H9 (cell line): ENCODE measurements around the gene SMCO1. TPM values are rescaled to one million over a fixed set of nuclear protein-coding genes. Genes with fewer than 3 reads are reported as not detected.
"Not testable (repeated sequence)": the region's sequence is repeated elsewhere in the genome, so short reads cannot be mapped to it uniquely, and the experiment has no call there.

Source experiments
- DNase-seq: peaks from one replicate; pipeline ENCODE4 v3.0.0-alpha.2; 2017
- H2AFZ ChIP-seq: one replicate; pipeline ENCODE4 v1.6.1; 2013; ENCODE audit warnings: mild to moderate bottlenecking, low read length, control low read depth, moderate library complexity
- H2AK5ac ChIP-seq: 2 replicates; pipeline ENCODE4 v1.6.1; 2013; ENCODE audit warnings: low read length, control low read depth, mixed read lengths; ENCODE audit not compliant: insufficient read length
- H2BK120ac ChIP-seq: one replicate; pipeline ENCODE4 v1.6.1; 2013; ENCODE audit warnings: low read depth, mild to moderate bottlenecking, low read length, control low read depth, inconsistent platforms; ENCODE audit not compliant: poor library complexity, severe bottlenecking
- H2BK12ac ChIP-seq: 2 replicates; pipeline ENCODE4 v1.6.1; 2013; ENCODE audit warnings: low read length, control low read depth, mixed read lengths, low read depth; ENCODE audit not compliant: insufficient read length
- H2BK15ac ChIP-seq: 2 replicates; pipeline ENCODE4 v1.6.1; 2013; ENCODE audit warnings: low read depth, low read length, control low read depth
- H2BK20ac ChIP-seq: one replicate; pipeline ENCODE4 v1.6.1; 2013; ENCODE audit warnings: low read depth, mild to moderate bottlenecking, low read length, control low read depth, inconsistent platforms; ENCODE audit not compliant: poor library complexity, severe bottlenecking
- H2BK5ac ChIP-seq: 2 replicates; pipeline ENCODE4 v1.6.1; 2013; ENCODE audit warnings: low read length, control low read depth, mixed read lengths; ENCODE audit not compliant: insufficient read length
- H3K14ac ChIP-seq: 2 replicates; pipeline ENCODE4 v1.6.1; 2013; ENCODE audit warnings: low read length, control low read depth; ENCODE audit not compliant: insufficient read depth
- H3K18ac ChIP-seq: 2 replicates; pipeline ENCODE4 v1.6.1; 2013; ENCODE audit warnings: low read depth, mild to moderate bottlenecking, mixed read lengths, low read length, control low read depth; ENCODE audit not compliant: insufficient read length
- H3K23ac ChIP-seq: 2 replicates; pipeline ENCODE4 v1.6.1; 2013; ENCODE audit warnings: low read length, control low read depth, mixed read lengths, low read depth; ENCODE audit not compliant: insufficient read length
- H3K23me2 ChIP-seq: 2 replicates; pipeline ENCODE4 v1.6.1; 2013; ENCODE audit warnings: low read depth, mild to moderate bottlenecking, mixed read lengths, low read length, control low read depth; ENCODE audit not compliant: insufficient read length, poor library complexity, severe bottlenecking
- H3K27ac ChIP-seq: 2 replicates; pipeline ENCODE4 v1.5.1; 2013; ENCODE audit warnings: low read length, control low read depth, mixed read lengths, low read depth; ENCODE audit not compliant: insufficient read length
- H3K27me3 ChIP-seq: 2 replicates; pipeline ENCODE4 v1.6.1; 2013; ENCODE audit warnings: low read length, control low read depth, inconsistent platforms; ENCODE audit not compliant: insufficient read depth
- H3K4ac ChIP-seq: 2 replicates; pipeline ENCODE4 v1.6.1; 2013; ENCODE audit warnings: low read depth, mild to moderate bottlenecking, control low read depth, inconsistent platforms, low read length, moderate library complexity
- H3K4me1 ChIP-seq: 2 replicates; pipeline ENCODE4 v1.6.1; 2013; ENCODE audit warnings: low read length, control low read depth, inconsistent platforms; ENCODE audit not compliant: insufficient read depth
- H3K4me2 ChIP-seq: 2 replicates; pipeline ENCODE4 v1.6.1; 2013; ENCODE audit warnings: low read length, control low read depth, mixed read lengths; ENCODE audit not compliant: insufficient read length, insufficient read depth
- H3K56ac ChIP-seq: 2 replicates; pipeline ENCODE4 v1.6.1; 2013; ENCODE audit warnings: low read depth, mild to moderate bottlenecking, mixed read lengths, low read length, control low read depth; ENCODE audit not compliant: insufficient read length
- H3K79me1 ChIP-seq: 2 replicates; pipeline ENCODE4 v1.6.1; 2013; ENCODE audit warnings: low read depth, mild to moderate bottlenecking, moderate library complexity, low read length, control low read depth, inconsistent platforms; ENCODE audit not compliant: insufficient read depth, poor library complexity, severe bottlenecking
- H3K79me2 ChIP-seq: 2 replicates; pipeline ENCODE4 v1.6.1; 2013; ENCODE audit warnings: low read length, control low read depth, inconsistent platforms; ENCODE audit not compliant: insufficient read depth
- H3K9ac ChIP-seq: 2 replicates; pipeline ENCODE4 v1.6.1; 2013; ENCODE audit warnings: low read length, control low read depth, mixed read lengths; ENCODE audit not compliant: insufficient read length; ENCODE audit errors: extremely low read depth
- H3K9me3 ChIP-seq: one replicate; pipeline ENCODE4 v1.6.1; 2013; ENCODE audit warnings: low read depth, low read length, inconsistent platforms; ENCODE audit not compliant: control insufficient read depth
- H3T11ph ChIP-seq: one replicate; pipeline ENCODE4 v1.6.1; 2013; ENCODE audit warnings: mild to moderate bottlenecking, low read length, control low read depth, inconsistent platforms
- H4K20me1 ChIP-seq: one replicate; pipeline ENCODE4 v1.6.1; 2013; ENCODE audit not compliant: control insufficient read depth, insufficient read length, insufficient read depth
- H4K5ac ChIP-seq: 2 replicates; pipeline ENCODE4 v1.6.1; 2013; ENCODE audit warnings: low read depth, mild to moderate bottlenecking, mixed read lengths, low read length, control low read depth; ENCODE audit not compliant: insufficient read length
- H4K8ac ChIP-seq: replicated peaks from 2 replicates; pipeline ENCODE4 v1.6.1; 2013; ENCODE audit warnings: low read length, control low read depth, mixed read lengths, low read depth; ENCODE audit not compliant: insufficient read length
- H4K91ac ChIP-seq: 2 replicates; pipeline ENCODE4 v1.6.1; 2013; ENCODE audit warnings: low read depth, mild to moderate bottlenecking, moderate library complexity, mixed read lengths, low read length, control low read depth; ENCODE audit not compliant: insufficient read length
- H3K27ac Mint-ChIP-seq, 3 experiments: 2 replicates in 2 of 3; 3 replicates in 1 of 3; pipeline ENCODE4 v1.8.0; 2020 to 2021; ENCODE audit warnings: mixed read lengths in 3 of 3, mild to moderate bottlenecking in 1 of 3, moderate library complexity in 1 of 3
- H3K27me3 Mint-ChIP-seq: 2 replicates; pipeline ENCODE4 v1.8.0; 2021; ENCODE audit warnings: low read depth, mild to moderate bottlenecking, moderate library complexity, mixed read lengths
- H3K36me3 Mint-ChIP-seq, 3 experiments: 2 replicates in 2 of 3; 3 replicates in 1 of 3; pipeline ENCODE4 v1.8.0; 2020 to 2021; ENCODE audit warnings: low read depth in 3 of 3, mixed read lengths in 3 of 3; ENCODE audit not compliant: insufficient read depth in 1 of 3
- H3K4me1 Mint-ChIP-seq, 2 experiments: 2 replicates each; pipeline ENCODE4 v1.8.0; 2020; ENCODE audit warnings: mixed read lengths in 2 of 2
- H3K4me3 Mint-ChIP-seq, 2 experiments: 2 replicates in 1 of 2; 3 replicates in 1 of 2; pipeline ENCODE4 v1.8.0; 2020 to 2021; ENCODE audit warnings: mild to moderate bottlenecking in 2 of 2, mixed read lengths in 2 of 2, moderate library complexity in 1 of 2
- H3K9me3 Mint-ChIP-seq, 2 experiments: 2 replicates in 1 of 2; 3 replicates in 1 of 2; pipeline ENCODE4 v1.8.0; 2020; ENCODE audit warnings: mild to moderate bottlenecking in 2 of 2, mixed read lengths in 2 of 2, moderate library complexity in 1 of 2
- WGBS: extraction: QIAGEN DNeasy Blood & Tissue Kit; methylation state at CpG from one replicate; pipeline ENCODE4 v1.1.7; 2013; ENCODE audit warnings: missing lambda C conversion rate, low lambda C conversion rate, mixed read lengths; ENCODE audit not compliant: insufficient read length; ENCODE audit errors: extremely low coverage; 5-methylcytosine and 5-hydroxymethylcytosine counted together
- total RNA-seq: library from RNA; stranded (reverse); gene quantifications from 2 replicates; pipeline ENCODE4 v1.2.1, GENCODE V29; 2021
- TF ChIP-seq, protein P1 (sequence below): fragments of 200-600 bp; sonication (generic); conservative IDR thresholded peaks from 3 replicates; pipeline ENCODE4 v1.8.0; 2021; ENCODE audit warnings: antibody characterized with exemption, mild to moderate bottlenecking

The SMCO1 gene
- total RNA-seq, 1 experiment from 2014 or later = not detected

GRCh38 chr3:196513697-196514349 lies 1.3 kb downstream of the SMCO1 start:
- no peak for DNase-seq
- H3K4ac ChIP-seq = no peak overlapping the region
- no peaks in the 10 kb centered on the region for H4K20me1 ChIP-seq
- peaks cover 4% of the 10 kb centered on the region for H3K9me3 ChIP-seq
- H3K9ac ChIP-seq = no peak overlapping the region
- H3K4me2 ChIP-seq = no peak overlapping the region
- H3K56ac ChIP-seq = no peak overlapping the region
- H2AK5ac ChIP-seq = no peak overlapping the region
- Mint-ChIP-seq H3K4me1 (peaks cover 11 to 21% of the 10 kb centered on the region in 2 experiments), H3K4me3 (no peak overlapping the region), H3K9me3 (peaks cover 18 to 20% of the 10 kb centered on the region in 2 experiments), H3K27ac (peak overlapping the region in 1 of 3 experiments; percentile 0; a peak in 1 of 7 replicates), H3K36me3 (peaks cover under 1 to 11% (median 4%) of the 10 kb centered on the region in 3 experiments; a peak in 4 of 7 replicates), H3K27me3 (no peaks in the 10 kb centered on the region)
- no peaks in the 10 kb centered on the region for H3K79me2 ChIP-seq
- H2BK5ac ChIP-seq = no peak overlapping the region
- H4K91ac ChIP-seq = no peak overlapping the region
- no peak overlapping the region for H3K27ac ChIP-seq
- no peaks in the 10 kb centered on the region for H3K79me1 ChIP-seq
- no peak overlapping the region for H3K14ac ChIP-seq
- H2AFZ ChIP-seq = no peak overlapping the region
- no peak overlapping the region for H2BK120ac ChIP-seq
- no peaks in the 10 kb centered on the region for H3K4me1 ChIP-seq
- H3K27me3 ChIP-seq = no peaks in the 10 kb centered on the region
- TF ChIP-seq, protein P1, sequence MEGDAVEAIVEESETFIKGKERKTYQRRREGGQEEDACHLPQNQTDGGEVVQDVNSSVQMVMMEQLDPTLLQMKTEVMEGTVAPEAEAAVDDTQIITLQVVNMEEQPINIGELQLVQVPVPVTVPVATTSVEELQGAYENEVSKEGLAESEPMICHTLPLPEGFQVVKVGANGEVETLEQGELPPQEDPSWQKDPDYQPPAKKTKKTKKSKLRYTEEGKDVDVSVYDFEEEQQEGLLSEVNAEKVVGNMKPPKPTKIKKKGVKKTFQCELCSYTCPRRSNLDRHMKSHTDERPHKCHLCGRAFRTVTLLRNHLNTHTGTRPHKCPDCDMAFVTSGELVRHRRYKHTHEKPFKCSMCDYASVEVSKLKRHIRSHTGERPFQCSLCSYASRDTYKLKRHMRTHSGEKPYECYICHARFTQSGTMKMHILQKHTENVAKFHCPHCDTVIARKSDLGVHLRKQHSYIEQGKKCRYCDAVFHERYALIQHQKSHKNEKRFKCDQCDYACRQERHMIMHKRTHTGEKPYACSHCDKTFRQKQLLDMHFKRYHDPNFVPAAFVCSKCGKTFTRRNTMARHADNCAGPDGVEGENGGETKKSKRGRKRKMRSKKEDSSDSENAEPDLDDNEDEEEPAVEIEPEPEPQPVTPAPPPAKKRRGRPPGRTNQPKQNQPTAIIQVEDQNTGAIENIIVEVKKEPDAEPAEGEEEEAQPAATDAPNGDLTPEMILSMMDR = no peak
- H2BK15ac ChIP-seq = no peak overlapping the region
- no peaks in the 10 kb centered on the region for H3K23me2 ChIP-seq
- no peak overlapping the region for H4K5ac ChIP-seq
- no peak overlapping the region for H3K18ac ChIP-seq
- H3K23ac ChIP-seq = no peak overlapping the region
- no peak overlapping the region for H2BK12ac ChIP-seq
- H3T11ph ChIP-seq = no peak overlapping the region
- no peak overlapping the region for H2BK20ac ChIP-seq
- no peak overlapping the region for H4K8ac ChIP-seq
- no CpG with 5 or more reads among the region's 8 CpGs for WGBS

DNA sequence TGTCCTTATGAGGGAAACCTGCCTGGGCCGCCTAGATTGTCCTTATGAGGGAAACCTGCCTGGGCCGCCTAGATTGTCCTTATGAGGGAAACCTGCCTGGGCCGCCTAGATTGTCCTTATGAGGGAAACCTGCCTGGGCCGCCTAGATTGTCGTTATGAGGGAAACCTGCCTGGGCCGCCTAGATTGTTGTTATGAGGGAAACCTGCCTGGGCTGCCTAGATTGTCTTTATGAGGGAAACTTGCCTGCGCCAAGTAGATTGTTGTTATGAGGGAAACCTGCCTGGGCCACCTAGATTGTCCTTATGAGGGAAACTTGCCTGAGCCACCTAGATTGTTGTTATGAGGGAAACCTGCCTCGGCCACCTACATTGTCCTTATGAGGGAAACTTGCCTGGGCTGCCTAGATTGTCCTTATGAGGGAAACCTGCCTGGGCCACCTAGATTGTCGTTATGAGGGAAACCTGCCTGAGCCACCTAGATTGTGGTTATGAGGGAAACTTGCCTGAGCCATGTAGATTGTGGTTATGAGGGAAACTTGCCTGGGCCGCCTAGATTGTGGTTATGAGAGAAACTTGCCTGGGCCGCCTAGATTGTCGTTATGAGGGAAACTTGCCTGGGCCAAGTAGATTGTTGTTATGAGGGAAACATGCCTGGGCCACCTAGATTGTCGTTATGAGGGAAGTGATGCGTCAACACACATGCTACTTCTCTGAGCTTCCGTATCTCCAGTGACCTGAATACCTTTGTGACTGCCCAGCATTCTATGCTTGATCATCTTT lies 3.3 kb downstream of the SMCO1 start:
- not testable (repeated sequence) for H3K79me1 ChIP-seq, H2BK12ac ChIP-seq, H3K9me3 ChIP-seq, H4K5ac ChIP-seq, H3K56ac ChIP-seq, H3K4me2 ChIP-seq, H3T11ph ChIP-seq, H3K27ac ChIP-seq, H3K4me3 Mint-ChIP-seq, H3K14ac ChIP-seq, H2BK120ac ChIP-seq, H3K9ac ChIP-seq, H3K23ac ChIP-seq, H2AK5ac ChIP-seq, H3K18ac ChIP-seq, DNase-seq, H3K27me3 ChIP-seq, H4K8ac ChIP-seq, H3K9me3 Mint-ChIP-seq, H3K23me2 ChIP-seq, H2AFZ ChIP-seq, H2BK20ac ChIP-seq, H2BK5ac ChIP-seq, H2BK15ac ChIP-seq, H3K36me3 Mint-ChIP-seq, H3K4ac ChIP-seq, H3K4me1 ChIP-seq, H4K20me1 ChIP-seq, H3K79me2 ChIP-seq, H4K91ac ChIP-seq, H3K27me3 Mint-ChIP-seq
- WGBS = no CpG with 5 or more reads among the region's 15 CpGs
- Mint-ChIP-seq H3K4me1 (peaks cover 2 to 12% of the 10 kb centered on the region in 2 experiments), H3K27ac (peak overlapping the region in 1 of 3 experiments; percentile 37; a peak in 2 of 7 replicates)
